HCT116 (cell line): ENCODE measurements around the gene MFN2. TPM values are rescaled to one million over a fixed set of nuclear protein-coding genes. Genes with fewer than 3 reads are reported as not detected.

Source experiments
- ATAC-seq: fragments of 200-7000 bp; cut with Tn5 transposase; 2 replicates; pipeline ENCODE4 v1.9.1; 2020; ENCODE audit warnings: mild to moderate bottlenecking, moderate library complexity
- BruUV-seq: library from RNA; stranded (reverse); fragments of 400-500 nt; replicated peaks from 2 replicates; lab custom pipeline; 2021; lab: Mats Ljungman, UMichigan
- CTCF ChIA-PET: fragments of 300-600 bp; sonication (Branson Sonifier 250); formaldehyde crosslinking; loops from one replicate; lab custom pipeline; 2021; ENCODE audit warnings: antibody characterized with exemption; lab: Charles Lee
- POLR2A ChIA-PET: fragments of 300-600, 350-600 bp; sonication (Branson Sonifier 250); formaldehyde crosslinking; loops from one replicate; lab custom pipeline; 2021; ENCODE audit warnings: antibody characterized with exemption; lab: Charles Lee
- RAD21 ChIA-PET, 2 experiments: fragments of 300-600 bp; sonication (Branson Sonifier 250); formaldehyde crosslinking; loops; one replicate each; lab custom pipeline; 2023; ENCODE audit warnings: low total read pairs in 2 of 2; ENCODE audit not compliant: uncharacterized antibody in 2 of 2, unreplicated experiment in 2 of 2, low non-redundant PET in 1 of 2; lab: Charles Lee
- DNase-seq: peaks from one replicate; pipeline ENCODE4 v3.0.0-alpha.2; 2010; ENCODE audit warnings: low read depth, low spot score
- H2AFZ ChIP-seq: fragments of 200-600 bp; shearing (Covaris generic), sonication (generic); 2 replicates; pipeline ENCODE4 v1.6.1; 2017; ENCODE audit warnings: low read depth, mixed run types, mixed read lengths, antibody characterized with exemption, low read length; ENCODE audit not compliant: poor library complexity, severe bottlenecking
- H3K27ac ChIP-seq: 2 replicates; pipeline ENCODE4 v1.5.1; 2012; ENCODE audit warnings: low read depth, low read length
- H3K27me3 ChIP-seq: fragments of 200-600 bp; sonication (generic); 2 replicates; pipeline ENCODE4 v1.6.1; 2016; ENCODE audit warnings: mixed run types, low read length, mixed read lengths; ENCODE audit not compliant: insufficient read depth
- H3K36me3 ChIP-seq, 2 experiments: fragments of 200-500 bp in 1 of 2; fragments of 200-600 bp in 1 of 2; sonication (Bioruptor generic) in 1 of 2; sonication (generic) in 1 of 2; 2 replicates each; pipeline versions ENCODE4 v1.5.1 to v1.6.1; 2014 to 2016; ENCODE audit warnings: low read length in 2 of 2, inconsistent platforms in 1 of 2, mixed read lengths in 1 of 2, mixed run types in 1 of 2; ENCODE audit not compliant: insufficient read depth in 2 of 2, control insufficient read depth in 1 of 2
- H3K4me1 ChIP-seq, 2 experiments: fragments of 200-600 bp in 1 of 2; sonication (generic) in 1 of 2; 2 replicates each; pipeline versions ENCODE4 v1.5.1 to v1.6.1; 2012 to 2017; ENCODE audit warnings: low read length in 2 of 2, inconsistent platforms in 1 of 2, mild to moderate bottlenecking in 1 of 2, mixed read lengths in 1 of 2, mixed run types in 1 of 2, moderate library complexity in 1 of 2; ENCODE audit not compliant: insufficient read depth in 2 of 2, control insufficient read depth in 1 of 2
- H3K4me2 ChIP-seq: fragments of 200-600 bp; sonication (generic); 2 replicates; pipeline ENCODE4 v1.6.1; 2017; ENCODE audit warnings: mixed run types, low read length, mixed read lengths
- H3K4me3 ChIP-seq, 2 experiments: fragments of 200-600 bp in 1 of 2; sonication (generic) in 1 of 2; replicated peaks in 1 of 2; 2 replicates each; pipeline ENCODE4 v1.5.1; 2011 to 2016; ENCODE audit warnings: low read length in 2 of 2, control low read depth in 1 of 2, low read depth in 1 of 2, mild to moderate bottlenecking in 1 of 2, mixed read lengths in 1 of 2, mixed run types in 1 of 2
- H3K79me2 ChIP-seq: fragments of 200-600 bp; sonication (generic); 2 replicates; pipeline ENCODE4 v1.6.1; 2017; ENCODE audit warnings: mild to moderate bottlenecking, mixed run types, low read length, moderate library complexity, mixed read lengths; ENCODE audit not compliant: insufficient read depth
- H3K9ac ChIP-seq: fragments of 200-600 bp; sonication (generic); 2 replicates; pipeline ENCODE4 v1.6.1; 2016; ENCODE audit warnings: low read length, mixed read lengths
- H3K9me2 ChIP-seq: fragments of 200-600 bp; sonication (generic), shearing (Covaris generic); 2 replicates; pipeline ENCODE4 v1.6.1; 2017; ENCODE audit warnings: mixed run types, mild to moderate bottlenecking, moderate library complexity; ENCODE audit not compliant: insufficient read depth
- H3K9me3 ChIP-seq, 2 experiments: fragments of 200-500 bp in 1 of 2; fragments of 200-600 bp in 1 of 2; sonication (Bioruptor generic) in 1 of 2; sonication (generic) in 1 of 2; 2 replicates each; pipeline ENCODE4 v1.6.1; 2014 to 2017; ENCODE audit warnings: low read length in 2 of 2, mixed read lengths in 2 of 2, inconsistent platforms in 1 of 2, low read depth in 1 of 2, mild to moderate bottlenecking in 1 of 2, mixed run types in 1 of 2, moderate library complexity in 1 of 2; ENCODE audit not compliant: control insufficient read depth in 1 of 2, insufficient read depth in 1 of 2
- H4K20me1 ChIP-seq: fragments of 200-600 bp; sonication (generic), shearing (Covaris generic); 2 replicates; pipeline ENCODE4 v1.6.1; 2017; ENCODE audit warnings: mixed run types, mild to moderate bottlenecking, moderate library complexity; ENCODE audit not compliant: insufficient read depth
- ATF3 ChIP-seq: IDR thresholded peaks from 2 replicates; pipeline ENCODE4 v1.6.1; 2012
- EGR1 ChIP-seq: IDR thresholded peaks from 2 replicates; pipeline ENCODE4 v1.6.1; 2012; ENCODE audit warnings: low read depth
- EZH2phosphoT487 ChIP-seq: fragments of 200-600 bp; IDR thresholded peaks from 2 replicates; pipeline ENCODE4 v1.6.1; 2018; ENCODE audit warnings: antibody characterized with exemption, borderline replicate concordance
- FOSL1 ChIP-seq: IDR thresholded peaks from 2 replicates; pipeline ENCODE4 v1.6.1; 2012; ENCODE audit warnings: low read depth
- SRF ChIP-seq: IDR thresholded peaks from 2 replicates; pipeline ENCODE4 v1.6.1; 2012; ENCODE audit warnings: low read depth
- TCF7L2 ChIP-seq: IDR thresholded peaks from 2 replicates; pipeline ENCODE4 v1.7.0; 2011; ENCODE audit warnings: borderline replicate concordance, inconsistent platforms; ENCODE audit not compliant: insufficient read depth, insufficient read length; ENCODE audit errors: extremely low read depth
- YY1 ChIP-seq: IDR thresholded peaks from 2 replicates; pipeline ENCODE4 v1.6.1; 2011; ENCODE audit warnings: low read length, low read depth, moderate library complexity, mild to moderate bottlenecking; ENCODE audit not compliant: insufficient replicate concordance; ENCODE audit errors: extremely low read depth
- ZBTB33 ChIP-seq: IDR thresholded peaks from 2 replicates; pipeline ENCODE4 v1.6.1; 2011; ENCODE audit warnings: mild to moderate bottlenecking, low read length, moderate library complexity; ENCODE audit not compliant: insufficient replicate concordance; ENCODE audit errors: extremely low read depth
- ZNF274 ChIP-seq: fragments of 200-500 bp; sonication (Bioruptor generic); IDR thresholded peaks from 2 replicates; pipeline ENCODE4 v1.6.1; 2014; ENCODE audit warnings: mild to moderate bottlenecking, low read depth, low read length, inconsistent platforms
- intact Hi-C: fragments of 100-400 bp; cut with micrococcal nuclease; formaldehyde crosslinking; loops from 2 replicates; pipeline ENCODE4 v1.10.0; 2022
- total RNA-seq: library from RNA; stranded (reverse); gene quantifications from one replicate; pipeline ENCODE4 v1.2.1, GENCODE V29; 2021; ENCODE audit not compliant: unreplicated experiment

MFN2 gene
- total RNA-seq, 1 experiment from 2014 or later, result 83.0 TPM

GRCh38 chr1:11963622-11964021 lies 16.6 kb upstream of the MFN2 start:
- Histone ChIP-seq H3K4me1 (no peaks in the 10 kb centered on the region), H3K9me2 (no peaks in the 10 kb centered on the region), H3K36me3 (peaks cover 27 to 54% of the 10 kb centered on the region in 2 experiments; a peak in 3 of 4 replicates), H3K9me3 (no peaks in the 10 kb centered on the region), H3K27ac (no peak overlapping the region), H2AFZ (no peak overlapping the region), H3K9ac (no peak overlapping the region), H4K20me1 (no peaks in the 10 kb centered on the region), H3K27me3 (no peaks in the 10 kb centered on the region), H3K4me2 (no peak overlapping the region), H3K4me3 (no peak overlapping the region), H3K79me2 (no peaks in the 10 kb centered on the region)
- RAD21 ChIA-PET, result no interaction called here
- POLR2A ChIA-PET, result no interaction called here
- TF ChIP-seq EZH2phosphoT487 (no peak), ZBTB33 (no peak), SRF (no peak), YY1 (no peak), FOSL1 (no peak), ZNF274 (no peak), TCF7L2 (no peak), ATF3 (no peak), EGR1 (no peak)
- ATAC-seq (no peak), DNase-seq (no peak)
- CTCF ChIA-PET, result no interaction called here
- intact Hi-C loops, result no loop called here
- BruUV-seq, result no TSS peak
